Measurements from ENCODE around the gene DOCK4.

Gene DOCK4

DNA sequence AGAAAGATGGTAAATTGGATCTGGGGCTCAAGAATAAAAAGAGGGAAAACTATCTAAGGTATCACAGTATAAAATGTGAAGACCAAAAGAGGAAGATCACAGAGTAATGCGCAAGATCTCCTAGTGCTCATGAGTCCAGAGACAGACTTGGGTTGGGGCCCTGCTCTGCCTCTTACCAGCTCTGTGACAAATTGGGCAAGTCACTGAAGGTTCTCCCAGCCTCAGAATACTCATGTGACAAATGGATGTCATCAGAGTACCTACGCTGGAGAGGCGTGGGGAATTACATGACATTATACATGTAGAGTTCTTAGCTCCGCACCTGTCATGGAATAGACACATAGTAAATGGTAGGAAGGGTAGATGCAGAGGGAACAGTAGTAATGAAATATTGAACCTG, 124.4 kb downstream of the DOCK4 start:
- DNase-seq (ENCODE audit: low read depth), result no peak

DNA sequence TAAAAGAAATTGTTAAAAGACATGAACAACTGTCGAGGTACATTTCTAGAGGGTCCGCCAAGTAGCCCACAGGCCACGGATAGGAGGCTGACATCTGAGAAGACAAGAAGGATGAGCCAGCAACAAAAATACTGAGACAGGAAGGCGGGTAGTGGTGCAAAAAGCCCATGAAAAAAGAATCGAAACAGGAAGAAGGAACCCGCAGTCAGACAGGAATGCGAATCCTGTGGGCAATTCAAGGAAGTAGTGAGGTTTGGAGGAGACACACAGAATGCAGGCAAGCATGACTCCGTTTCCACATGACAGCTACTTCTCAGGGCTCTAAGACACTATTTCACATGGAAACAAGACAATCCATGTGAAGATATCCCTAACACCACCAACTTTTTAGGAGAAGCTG, 125.2 kb downstream of the DOCK4 start:
- no peak for DNase-seq (ENCODE audit: low read depth)

DNA sequence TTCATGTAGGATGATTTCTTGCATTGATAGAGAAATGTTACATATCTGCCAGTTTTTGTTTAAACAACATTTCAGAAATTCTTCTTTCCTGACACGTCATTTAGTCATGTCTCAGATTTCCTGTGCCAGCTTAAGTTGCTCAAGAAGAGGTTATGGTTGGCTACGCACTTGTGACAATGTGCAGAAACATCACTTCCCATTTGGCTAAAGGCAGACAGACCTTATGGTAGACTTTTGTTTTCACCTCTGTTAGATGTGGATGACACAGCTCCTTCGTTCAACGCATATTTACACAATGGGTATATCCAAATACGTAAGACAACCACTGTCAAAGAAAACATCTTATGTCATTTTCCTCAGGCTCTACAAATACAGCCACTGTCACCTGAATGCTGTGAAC, 125.8 kb downstream of the DOCK4 start:
- no peak for DNase-seq (ENCODE audit: low read depth)

DNA sequence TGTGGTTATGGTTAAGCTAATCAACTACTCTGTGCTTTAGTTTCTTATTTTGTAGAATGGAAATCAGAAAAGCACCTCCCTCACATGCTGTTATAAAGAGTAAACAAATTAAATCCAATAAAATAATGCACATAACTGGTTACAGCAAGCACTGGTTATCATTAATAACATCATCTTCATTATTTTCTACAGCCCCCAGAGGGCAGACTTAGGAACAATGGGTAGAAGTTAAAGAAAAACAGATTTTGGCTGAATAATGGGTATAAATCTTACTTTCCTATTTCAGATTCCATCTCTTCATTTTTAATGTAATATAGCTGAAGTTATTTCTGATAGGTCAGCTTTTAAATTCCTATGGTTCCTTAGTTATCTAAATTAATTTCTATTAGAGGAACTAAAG, 126.5 kb downstream of the DOCK4 start:
- DNase-seq (ENCODE audit: low read depth), result no peak

DNA sequence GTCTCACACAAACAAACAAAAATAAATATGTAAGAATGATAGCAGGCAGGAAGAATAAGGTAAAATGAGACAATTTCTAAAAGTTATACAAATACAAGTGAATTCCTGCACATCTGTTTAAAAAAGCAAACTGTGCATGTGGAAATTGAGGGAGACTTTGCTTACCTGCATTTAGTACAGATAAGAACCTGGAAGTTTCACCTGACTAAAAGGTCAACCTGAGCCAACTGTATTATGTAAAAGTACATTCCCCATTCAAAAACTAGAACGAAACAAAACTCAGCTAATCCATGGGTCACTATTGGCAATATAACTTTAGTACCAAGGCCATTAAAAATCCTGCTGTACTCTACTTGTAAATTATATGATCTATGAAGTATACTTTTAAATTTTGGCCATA, 127.1 kb downstream of the DOCK4 start:
- DNase-seq (ENCODE audit: low read depth), result no peak

DNA sequence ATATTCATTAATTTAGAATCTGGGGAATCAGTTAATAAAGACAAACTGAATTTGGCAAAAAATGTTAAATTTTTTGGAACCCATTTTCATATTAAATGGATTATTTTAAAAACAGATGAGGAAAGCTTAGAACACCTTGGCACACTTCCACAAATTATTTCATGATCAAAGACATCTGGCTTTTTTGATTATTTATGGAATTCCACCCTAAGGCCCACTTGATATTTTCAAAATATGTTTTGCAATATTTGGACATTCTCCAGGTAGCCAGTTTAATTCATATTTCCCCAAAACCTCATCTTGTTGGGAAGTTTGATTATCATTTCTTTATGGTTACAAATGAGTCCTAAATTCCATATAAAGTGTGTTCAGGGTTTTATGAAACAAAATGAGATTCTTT, 129.9 kb downstream of the DOCK4 start:
- no peak for DNase-seq (ENCODE audit: low read depth)

DNA sequence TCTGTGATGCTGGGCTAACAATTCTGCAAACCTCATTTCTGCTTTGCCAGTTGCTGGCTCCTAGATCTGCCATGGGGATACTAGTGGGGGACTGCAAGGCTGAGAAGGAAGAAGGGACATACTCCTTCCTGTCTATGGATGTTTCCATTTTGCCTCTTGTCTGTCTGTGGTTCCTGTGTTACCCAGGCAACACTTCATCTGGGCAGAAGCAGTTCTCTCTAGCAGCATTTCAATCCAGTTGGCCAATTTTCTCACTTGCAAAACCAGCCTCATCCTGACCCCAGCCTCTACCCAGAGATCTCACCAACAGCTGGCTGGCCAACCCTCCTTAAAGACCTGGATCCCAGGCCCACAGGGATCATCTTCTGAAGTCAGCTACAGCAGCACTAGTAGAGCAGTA, 131.7 kb downstream of the DOCK4 start:
- no peak for DNase-seq (ENCODE audit: low read depth)

DNA sequence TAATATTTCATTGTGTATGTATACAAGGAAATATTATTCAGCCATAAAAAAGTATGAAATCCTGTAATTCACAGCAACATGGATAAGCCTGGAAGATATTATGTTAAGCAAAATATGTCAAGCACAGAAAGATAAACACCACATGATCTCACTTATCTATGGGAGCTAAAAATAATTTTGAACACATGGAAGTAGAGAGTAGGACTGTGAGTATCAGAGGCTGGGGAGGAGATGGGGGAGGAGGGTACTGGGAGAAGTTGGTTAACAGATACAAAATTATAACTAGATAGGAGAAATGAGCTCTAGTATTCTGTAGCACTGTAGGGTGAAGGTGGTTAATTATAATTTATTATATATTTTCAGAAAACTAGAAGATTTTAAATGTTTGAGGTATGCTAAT, 132.7 kb downstream of the DOCK4 start:
- no peak for DNase-seq (ENCODE audit: low read depth)

DNA sequence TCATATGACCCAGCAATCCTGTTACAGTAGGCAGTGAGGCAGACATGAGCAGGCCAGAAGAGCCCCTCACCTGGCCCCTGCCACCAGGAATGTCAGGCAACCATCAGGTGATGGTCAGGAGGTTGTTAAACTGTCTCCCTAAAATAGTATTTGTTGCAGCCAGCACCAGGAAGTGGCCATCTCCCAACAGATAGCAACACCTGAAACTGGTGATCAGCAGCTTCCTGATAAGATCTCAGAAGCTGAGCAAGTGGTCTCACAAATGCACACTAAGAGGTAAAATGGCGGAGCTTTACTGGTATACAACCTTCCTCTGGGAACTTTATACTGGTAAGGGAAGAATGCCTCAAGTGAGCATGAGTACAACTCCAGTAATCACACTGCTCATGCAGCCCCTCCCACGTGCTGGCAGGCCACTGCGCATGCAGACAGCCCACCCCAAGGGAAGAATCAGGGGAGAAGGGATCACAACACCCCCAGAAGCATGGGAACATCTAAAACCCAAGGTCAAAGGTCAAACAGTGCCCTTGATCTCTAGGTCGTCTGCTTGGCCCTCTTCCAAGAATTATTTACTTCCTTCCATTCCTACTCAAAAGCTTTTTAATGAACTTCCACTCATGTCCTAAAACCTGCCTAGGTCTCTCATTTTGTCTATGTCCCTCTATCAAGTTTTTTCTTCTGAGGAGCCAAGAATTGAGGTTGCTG, 133.5 kb downstream of the DOCK4 start:
- DNase-seq (ENCODE audit: low read depth), result no peak

DNA sequence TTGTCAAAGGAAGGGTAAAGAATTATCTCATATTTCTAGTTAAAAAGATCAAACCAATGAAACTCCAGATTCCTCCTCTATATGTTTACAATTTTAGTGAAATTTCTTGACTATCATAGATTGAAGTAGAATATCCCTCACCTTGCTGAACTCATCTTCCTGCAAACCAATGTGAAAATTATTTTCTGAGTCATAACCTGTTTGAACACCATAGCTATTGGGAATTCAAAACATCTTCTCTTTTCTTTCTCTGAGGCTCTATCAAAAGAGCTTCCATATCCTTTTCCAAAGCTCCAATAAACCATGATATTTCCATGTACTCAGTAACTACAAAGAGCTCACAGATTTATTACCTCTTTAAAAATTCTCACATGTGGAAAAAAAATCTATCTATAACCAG, 134.3 kb downstream of the DOCK4 start:
- DNase-seq (ENCODE audit: low read depth), result no peak

DNA sequence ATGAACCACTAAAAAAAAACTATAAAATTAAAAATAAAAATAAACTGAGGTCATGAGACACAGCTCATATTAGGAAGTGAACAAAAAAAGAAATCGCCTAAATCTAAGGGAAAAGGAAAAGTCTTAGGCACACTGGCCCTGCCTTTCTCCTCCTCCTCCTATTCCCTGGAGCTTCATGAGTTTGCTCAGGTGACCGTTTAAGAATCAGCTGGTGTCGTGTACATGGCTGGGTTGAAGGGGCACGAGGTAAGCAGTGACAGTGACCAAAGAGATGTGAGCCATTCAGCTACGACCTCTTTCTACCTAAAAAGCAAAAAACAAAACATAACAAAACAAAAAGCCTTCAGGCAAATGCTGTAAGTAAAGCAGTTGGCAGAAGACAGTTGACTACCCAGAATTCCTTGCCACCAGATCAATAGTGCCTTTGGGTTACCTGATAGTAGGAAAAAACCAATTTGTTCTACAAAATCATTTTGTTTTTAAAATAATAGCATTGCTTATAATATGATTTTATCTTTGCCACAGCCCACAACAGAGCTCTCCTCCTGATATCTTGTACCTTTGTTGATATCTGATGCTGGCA, 135.4 kb downstream of the DOCK4 start:
- no peak for DNase-seq (ENCODE audit: low read depth)

DNA sequence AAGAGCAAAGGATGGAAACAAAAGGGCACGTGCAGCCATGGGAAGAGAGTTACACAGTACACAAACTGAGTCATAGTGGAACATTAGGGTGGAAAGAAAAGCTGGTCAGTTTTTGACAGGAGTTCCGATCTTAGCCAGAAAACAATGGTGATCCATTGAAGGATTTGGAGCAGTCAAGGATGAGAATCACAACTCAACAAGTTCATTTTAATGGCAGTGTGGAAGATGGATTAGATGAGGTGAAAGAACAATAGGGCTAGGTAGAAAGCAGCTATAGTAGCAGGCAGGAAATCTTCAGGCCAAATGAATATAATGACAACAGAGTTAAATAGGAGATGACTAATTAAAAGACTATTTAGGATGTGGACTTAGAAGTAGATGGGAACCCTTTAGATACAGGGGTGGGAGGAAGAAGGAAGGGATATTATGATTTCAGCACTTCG, 136.3 kb downstream of the DOCK4 start:
- no peak for DNase-seq (ENCODE audit: low read depth)

DNA sequence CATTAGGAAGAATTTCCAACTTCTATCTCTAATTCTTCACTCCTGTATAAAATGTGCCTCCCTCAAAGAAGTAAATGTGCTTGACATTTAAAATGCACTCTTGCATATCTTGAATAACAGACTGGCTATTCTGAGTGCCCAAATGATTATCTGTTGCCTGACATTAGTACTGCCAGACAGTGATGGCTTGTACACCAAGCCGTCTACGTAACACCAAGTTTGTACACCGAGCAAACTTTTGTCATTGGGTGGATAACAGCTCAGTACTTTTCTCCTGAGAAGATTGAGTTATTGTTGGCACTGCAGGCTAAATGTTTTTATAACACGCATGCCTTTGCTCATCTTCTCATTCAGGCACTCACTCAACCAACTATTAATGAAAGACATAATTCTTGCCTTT, 137.2 kb downstream of the DOCK4 start:
- no peak for DNase-seq (ENCODE audit: low read depth)

DNA sequence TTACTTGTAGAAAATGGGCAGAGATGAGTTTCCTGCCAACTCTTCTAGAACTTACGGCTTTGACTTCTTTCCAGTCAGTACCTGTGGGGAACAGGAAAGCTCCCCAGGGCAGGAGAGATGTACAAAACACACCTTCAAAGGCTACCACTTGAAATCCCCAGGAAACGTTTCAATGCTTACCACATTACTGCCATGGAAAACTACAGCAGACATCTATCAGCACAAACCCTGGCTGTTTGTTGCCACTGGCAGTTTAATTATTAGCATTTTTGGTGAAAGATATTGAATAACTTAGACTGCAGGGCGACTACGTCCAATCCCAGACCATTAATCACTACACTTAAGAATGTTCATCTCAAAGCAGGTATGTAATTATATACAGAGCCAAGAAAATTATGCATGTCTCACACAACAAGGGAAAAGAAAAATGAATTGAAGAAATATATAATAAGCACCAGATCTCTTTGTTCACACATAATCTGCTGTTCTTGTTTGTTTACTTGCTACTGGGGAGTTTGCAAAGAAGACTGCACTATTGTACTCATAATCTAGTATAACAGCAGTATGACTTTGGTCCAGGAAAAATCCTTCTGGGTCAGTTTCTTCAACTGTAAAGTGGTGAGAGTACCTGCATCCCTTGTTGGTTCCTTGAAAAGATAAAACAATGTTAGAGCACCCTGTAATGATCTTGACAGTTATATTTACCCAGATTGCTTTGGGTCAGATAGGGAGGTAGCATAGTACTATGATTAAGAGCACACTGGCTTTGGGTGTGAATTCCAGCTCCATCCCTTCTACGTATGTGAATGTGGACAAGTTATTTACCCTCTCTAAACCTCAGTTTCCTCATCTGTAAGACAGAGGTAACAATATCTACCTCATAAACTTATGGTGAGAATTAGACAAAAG, 138.3 kb downstream of the DOCK4 start:
- DNase-seq (ENCODE audit: low read depth), result no peak

DNA sequence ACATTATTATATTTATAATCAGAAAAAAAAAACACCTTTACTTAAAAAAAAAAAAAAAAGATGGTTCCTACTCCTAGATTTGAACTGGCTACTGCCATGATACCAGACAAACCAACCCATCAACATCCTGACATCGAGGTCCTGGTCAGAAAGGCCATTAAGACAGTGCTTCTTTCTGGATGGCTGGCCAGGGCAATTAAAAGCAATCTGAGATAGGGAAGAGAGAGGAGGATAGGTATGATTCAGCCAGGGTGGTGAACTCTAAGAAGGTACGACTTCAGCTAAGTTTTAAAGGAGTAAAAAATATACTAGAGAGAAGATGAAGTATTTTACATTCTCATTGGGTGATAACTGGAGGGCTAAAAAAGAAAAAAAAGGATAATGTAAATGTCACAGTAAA, 139.0 kb downstream of the DOCK4 start:
- no peak for DNase-seq (ENCODE audit: low read depth)

DNA sequence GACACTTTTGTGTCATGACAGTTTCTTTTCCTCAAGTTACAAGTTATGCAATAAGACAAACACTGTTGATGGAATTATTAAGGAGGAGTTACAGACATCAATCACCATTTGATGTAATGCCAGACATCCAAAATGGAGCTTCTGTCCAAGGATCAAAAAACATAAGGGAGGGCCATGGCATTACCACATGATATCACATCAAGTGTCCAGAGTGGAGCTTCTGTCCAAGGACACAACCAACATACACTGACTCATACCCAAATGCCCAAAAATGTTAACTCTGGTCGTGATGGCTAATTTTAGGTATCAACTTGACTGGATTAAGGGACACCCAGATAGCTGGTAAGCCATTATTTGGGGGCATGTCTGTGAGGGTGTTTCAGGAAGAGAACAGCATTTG, 140.4 kb downstream of the DOCK4 start:
- no peak for DNase-seq (ENCODE audit: low read depth)

DNA sequence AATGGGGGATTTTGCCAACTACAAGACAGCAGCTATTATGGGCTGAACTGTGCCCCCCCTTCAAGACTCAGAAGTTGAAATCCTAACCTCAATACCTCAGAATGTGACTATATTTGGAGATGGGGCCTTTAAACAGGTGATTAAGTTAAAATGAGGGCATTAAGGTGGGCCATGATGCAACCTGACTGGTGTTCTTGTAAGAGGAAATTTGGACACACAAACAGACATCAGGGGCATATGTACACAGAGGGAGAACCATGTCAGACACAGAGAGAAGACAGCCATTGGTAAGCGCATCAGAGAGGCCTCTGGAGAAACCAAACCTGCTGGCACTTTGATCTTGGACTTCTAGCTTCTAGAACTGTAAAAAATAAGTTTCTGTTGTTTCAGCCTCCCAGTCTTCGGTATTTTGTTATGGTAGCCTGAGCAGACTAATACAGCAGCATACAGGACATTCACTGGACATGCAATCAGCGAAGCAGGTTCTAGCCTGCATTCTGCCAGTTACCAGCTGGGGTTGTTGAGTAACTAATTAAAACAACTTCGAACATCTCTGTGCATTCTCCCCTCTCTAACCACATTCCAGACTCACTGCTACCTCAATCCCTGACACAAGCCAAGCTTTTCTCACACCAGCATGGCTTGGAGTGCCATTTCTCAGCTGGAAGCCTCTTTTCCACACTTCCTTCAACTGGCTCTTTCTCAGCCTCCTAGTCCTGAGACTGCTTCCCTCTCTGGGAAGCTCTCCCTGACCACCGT, 141.4 kb downstream of the DOCK4 start:
- no peak for DNase-seq (ENCODE audit: low read depth)

DNA sequence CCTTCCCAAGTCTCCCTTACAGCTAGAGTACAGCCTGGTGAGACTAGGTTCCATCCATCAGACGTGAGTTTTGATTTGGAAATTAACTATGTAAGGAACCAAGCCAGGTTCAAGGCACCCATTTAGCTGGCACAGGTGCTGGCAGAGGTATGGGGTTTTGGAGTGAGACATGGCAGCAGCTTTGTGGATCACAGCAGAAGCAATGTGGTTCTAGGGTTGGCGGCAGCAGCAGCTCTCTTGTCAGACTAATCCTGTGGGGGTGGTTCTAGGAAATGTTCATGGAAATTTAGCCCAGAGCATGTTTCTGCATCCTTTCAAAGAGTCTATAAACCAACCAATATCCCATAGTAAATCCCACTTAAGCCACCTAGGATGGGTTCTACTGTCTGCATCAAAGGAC, 142.2 kb downstream of the DOCK4 start:
- DNase-seq (ENCODE audit: low read depth), result no peak

DNA sequence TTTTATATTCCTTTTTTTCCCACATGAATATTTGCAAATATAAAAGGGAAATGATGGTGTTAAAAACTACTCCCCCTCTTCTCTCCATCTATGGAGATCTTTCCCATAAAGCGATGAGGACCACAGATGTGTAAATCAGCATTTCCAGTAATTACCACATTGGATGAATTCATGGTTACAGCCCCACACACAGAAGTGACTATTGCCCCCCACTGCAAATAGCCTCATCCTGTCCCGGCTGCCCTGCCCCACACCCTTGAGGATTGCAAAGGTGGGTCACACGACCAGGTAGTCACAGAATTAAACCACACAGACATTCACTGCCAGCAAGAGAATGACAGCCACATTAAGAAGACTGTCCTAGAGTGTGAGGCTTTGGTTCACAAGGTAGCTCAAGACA, 145.1 kb downstream of the DOCK4 start:
- DNase-seq (ENCODE audit: low read depth), result no peak

DNA sequence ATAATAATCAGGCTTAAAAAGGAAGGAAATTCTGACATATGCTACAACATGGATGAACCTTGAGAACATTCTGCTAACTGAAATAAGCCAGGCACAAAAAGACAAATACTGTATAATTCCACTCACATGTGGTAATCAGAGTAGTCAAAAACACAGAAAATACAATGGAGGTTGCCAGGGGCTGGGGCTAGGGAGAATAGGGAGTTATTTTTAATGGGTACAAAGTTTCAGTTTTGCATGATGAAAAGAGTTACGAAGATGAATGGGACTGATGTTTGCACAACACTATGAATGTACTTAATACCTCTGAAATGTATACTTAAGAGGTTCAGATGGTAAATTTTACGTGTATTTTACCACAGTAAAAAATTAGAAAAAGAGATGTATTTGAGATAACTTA, 145.6 kb downstream of the DOCK4 start:
- DNase-seq (ENCODE audit: low read depth), result no peak

DNA sequence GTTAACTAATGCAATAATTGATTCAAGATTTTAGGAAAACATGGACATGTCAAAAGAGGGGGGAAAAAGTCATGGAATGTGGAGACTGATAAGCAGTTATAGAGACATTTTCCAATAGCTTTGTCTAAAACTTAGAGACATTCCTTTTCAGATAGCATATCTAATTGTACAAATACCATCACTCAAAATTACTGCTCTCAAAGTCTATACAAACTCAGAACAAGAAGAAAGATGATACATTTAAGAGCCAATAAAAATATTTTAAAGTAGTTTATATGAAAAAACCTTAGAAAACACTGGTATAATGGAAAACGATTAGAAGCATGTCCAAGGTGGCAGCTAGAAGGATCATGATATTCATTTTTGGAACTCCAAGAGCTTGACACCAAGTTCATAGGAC, 146.5 kb downstream of the DOCK4 start:
- no peak for DNase-seq (ENCODE audit: low read depth)

DNA sequence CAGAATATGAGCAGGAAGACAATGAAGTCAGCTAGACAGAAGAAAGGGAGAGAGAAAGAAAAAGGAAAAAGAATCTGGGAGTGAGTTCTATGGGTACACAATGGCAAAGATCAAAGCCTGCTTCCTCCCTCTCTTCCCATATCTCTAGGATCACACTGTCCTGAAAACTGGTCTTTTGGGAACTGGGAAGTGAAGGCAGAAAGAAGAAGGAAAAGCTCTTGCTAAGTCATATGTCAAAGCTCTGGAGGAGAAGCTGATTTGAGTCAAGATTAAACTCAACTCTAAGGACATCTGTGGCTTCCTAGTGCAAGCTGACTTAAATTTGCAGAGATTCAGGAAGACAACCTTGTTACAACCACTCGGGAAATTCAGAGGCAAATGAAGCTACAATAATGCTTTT, 147.5 kb downstream of the DOCK4 start:
- DNase-seq (ENCODE audit: low read depth), result no peak
